HepG2 (cell line): Measurements from ENCODE around the gene ENO1. TPM values are rescaled to one million over a fixed set of nuclear protein-coding genes. Genes with fewer than 3 reads are reported as not detected.

Source experiments
- ESRRA ChIP-seq: sonication (generic); formaldehyde crosslinking; IDR thresholded peaks from 2 replicates; pipeline ENCODE4 v1.5.1; 2020; ENCODE audit warnings: mild to moderate bottlenecking, low read depth, missing genetic modification reagents
- GLI4 ChIP-seq: sonication (generic); formaldehyde crosslinking; IDR thresholded peaks from 2 replicates; pipeline ENCODE4 v1.5.1; 2020; ENCODE audit warnings: missing genetic modification reagents, mild to moderate bottlenecking, moderate library complexity, borderline replicate concordance
- JDP2 ChIP-seq: sonication (generic); formaldehyde crosslinking; IDR thresholded peaks from 2 replicates; pipeline ENCODE4 v1.8.1; 2022; ENCODE audit warnings: missing genetic modification reagents, borderline replicate concordance
- MIXL1 ChIP-seq: IDR thresholded peaks from 2 replicates; pipeline ENCODE4 v1.6.1; 2016
- NR0B2 ChIP-seq: sonication (generic); formaldehyde crosslinking; IDR thresholded peaks from 2 replicates; pipeline ENCODE4 v1.4.0; 2020; ENCODE audit warnings: mild to moderate bottlenecking, missing genetic modification reagents
- NR2F6 ChIP-seq, 2 experiments: IDR thresholded peaks; 2 replicates each; pipeline ENCODE4 v1.6.1; 2016; ENCODE audit warnings: antibody characterized with exemption in 1 of 2, mild to moderate bottlenecking in 1 of 2
- PHF5A ChIP-seq: IDR thresholded peaks from one replicate; pipeline ENCODE4 v1.6.1; 2018; ENCODE audit warnings: low read depth, missing genetic modification reagents; ENCODE audit not compliant: unreplicated experiment
- RAD21 ChIP-seq: fragments of 450-650 bp; formaldehyde crosslinking; IDR thresholded peaks from 2 replicates; pipeline ENCODE4 v1.5.0; 2020; ENCODE audit warnings: mild to moderate bottlenecking
- SSRP1 ChIP-seq: IDR thresholded peaks from 2 replicates; pipeline ENCODE4 v1.6.1; 2016; ENCODE audit warnings: control low read depth
- TSC22D2 ChIP-seq: sonication (generic); formaldehyde crosslinking; IDR thresholded peaks from 2 replicates; pipeline ENCODE4 v1.5.1; 2020; ENCODE audit warnings: missing genetic modification reagents, mild to moderate bottlenecking, borderline replicate concordance
- ZMYM3 ChIP-seq: sonication (generic); formaldehyde crosslinking; IDR thresholded peaks from 2 replicates; pipeline ENCODE4 v1.5.1; 2020; ENCODE audit warnings: mild to moderate bottlenecking, missing genetic modification reagents
- ZNF136 ChIP-seq: sonication (generic); formaldehyde crosslinking; IDR thresholded peaks from 2 replicates; pipeline ENCODE4 v1.8.1; 2022; ENCODE audit warnings: low read depth, mild to moderate bottlenecking, moderate library complexity, missing genetic modification reagents
- ZNF441 ChIP-seq: sonication (generic); formaldehyde crosslinking; IDR thresholded peaks from 2 replicates; pipeline ENCODE4 v1.7.0; 2021; ENCODE audit warnings: missing genetic modification reagents, borderline replicate concordance
- ZNF496 ChIP-seq: sonication (generic); formaldehyde crosslinking; IDR thresholded peaks from 2 replicates; pipeline ENCODE4 v1.8.1; 2023; ENCODE audit warnings: mild to moderate bottlenecking, moderate library complexity, missing genetic modification reagents; ENCODE audit not compliant: insufficient replicate concordance
- ZSCAN21 ChIP-seq: sonication (generic); formaldehyde crosslinking; IDR thresholded peaks from 2 replicates; pipeline ENCODE4 v1.8.0; 2022; ENCODE audit warnings: mild to moderate bottlenecking, missing genetic modification reagents, moderate library complexity, borderline replicate concordance
- polyA plus RNA-seq, 8 experiments: library from polyadenylated mRNA; depleted of rRNA in 3 of 8; stranded (reverse) in 7 of 8; unstranded in 1 of 8; fragments of >200 nt; fragmentation: Illumina TruSeq in 4 of 8; extraction: Trizol in 4 of 8; gene quantifications; 2 replicates each; pipeline versions ENCODE4 v1.2.1 to v1.2.3, GENCODE V29; 2011 to 2016; ENCODE audit warnings: low read depth in 4 of 8, missing spikeins in 1 of 8, mixed read lengths in 1 of 8; ENCODE audit not compliant: insufficient read depth in 1 of 8
- total RNA-seq, 5 experiments: library from RNA; depleted of rRNA; stranded (reverse); fragments of >200 nt; fragmentation: Illumina TruSeq; extraction: Trizol; gene quantifications; 2 replicates each; pipeline ENCODE4 v1.2.3, GENCODE V29; 2016; ENCODE audit warnings: low read depth in 1 of 5
- TF ChIP-seq, protein P1 (sequence below), 2 experiments: fragments of 450-650 bp in 1 of 2; sonication (generic) in 1 of 2; formaldehyde crosslinking in 1 of 2; IDR thresholded peaks; 2 replicates each; pipeline versions ENCODE4 v1.6.1 to v1.8.0; 2016 to 2022; ENCODE audit warnings: antibody characterized with exemption in 1 of 2, mild to moderate bottlenecking in 1 of 2, missing genetic modification reagents in 1 of 2
- TF ChIP-seq, protein P2 (sequence below): conservative IDR thresholded peaks from 2 replicates; pipeline ENCODE4 v1.6.1; 2018; ENCODE audit warnings: missing genetic modification reagents

ENO1 gene
- total and polyA plus RNA-seq, 2 of the 13 experiments (the other 11 are each of a cell fraction or from before 2014, with no cell fraction given): 1,559 to 3,103 TPM

GRCh38 chr1:8874230-8875201 lies 4.0 kb downstream of the ENO1 start (continued):
- TF ChIP-seq SSRP1 (CRISPR knock-in tag) (peak; percentile 65; the same call in 1 of the 2 replicates), ZNF496 (no peak), ZNF136 (CRISPR knock-in tag) (no peak), ZNF441 (CRISPR knock-in tag) (no peak), MIXL1 (CRISPR knock-in tag) (no peak), RAD21 (CRISPR knock-in tag) (no peak), NR2F6 (IDR thresholded peaks at IDR 0.05) (no peak), NR2F6 (CRISPR knock-in tag; IDR thresholded peaks at IDR 0.05) (no peak), ZSCAN21 (CRISPR knock-in tag) (no peak), ESRRA (CRISPR knock-in tag) (no peak), TSC22D2 (CRISPR knock-in tag) (no peak), NR0B2 (CRISPR knock-in tag) (no peak), GLI4 (CRISPR knock-in tag) (no peak), PHF5A (CRISPR knock-in tag) (no peak), JDP2 (CRISPR knock-in tag) (no peak), ZMYM3 (CRISPR knock-in tag) (no peak)
- TF ChIP-seq, protein P1, sequence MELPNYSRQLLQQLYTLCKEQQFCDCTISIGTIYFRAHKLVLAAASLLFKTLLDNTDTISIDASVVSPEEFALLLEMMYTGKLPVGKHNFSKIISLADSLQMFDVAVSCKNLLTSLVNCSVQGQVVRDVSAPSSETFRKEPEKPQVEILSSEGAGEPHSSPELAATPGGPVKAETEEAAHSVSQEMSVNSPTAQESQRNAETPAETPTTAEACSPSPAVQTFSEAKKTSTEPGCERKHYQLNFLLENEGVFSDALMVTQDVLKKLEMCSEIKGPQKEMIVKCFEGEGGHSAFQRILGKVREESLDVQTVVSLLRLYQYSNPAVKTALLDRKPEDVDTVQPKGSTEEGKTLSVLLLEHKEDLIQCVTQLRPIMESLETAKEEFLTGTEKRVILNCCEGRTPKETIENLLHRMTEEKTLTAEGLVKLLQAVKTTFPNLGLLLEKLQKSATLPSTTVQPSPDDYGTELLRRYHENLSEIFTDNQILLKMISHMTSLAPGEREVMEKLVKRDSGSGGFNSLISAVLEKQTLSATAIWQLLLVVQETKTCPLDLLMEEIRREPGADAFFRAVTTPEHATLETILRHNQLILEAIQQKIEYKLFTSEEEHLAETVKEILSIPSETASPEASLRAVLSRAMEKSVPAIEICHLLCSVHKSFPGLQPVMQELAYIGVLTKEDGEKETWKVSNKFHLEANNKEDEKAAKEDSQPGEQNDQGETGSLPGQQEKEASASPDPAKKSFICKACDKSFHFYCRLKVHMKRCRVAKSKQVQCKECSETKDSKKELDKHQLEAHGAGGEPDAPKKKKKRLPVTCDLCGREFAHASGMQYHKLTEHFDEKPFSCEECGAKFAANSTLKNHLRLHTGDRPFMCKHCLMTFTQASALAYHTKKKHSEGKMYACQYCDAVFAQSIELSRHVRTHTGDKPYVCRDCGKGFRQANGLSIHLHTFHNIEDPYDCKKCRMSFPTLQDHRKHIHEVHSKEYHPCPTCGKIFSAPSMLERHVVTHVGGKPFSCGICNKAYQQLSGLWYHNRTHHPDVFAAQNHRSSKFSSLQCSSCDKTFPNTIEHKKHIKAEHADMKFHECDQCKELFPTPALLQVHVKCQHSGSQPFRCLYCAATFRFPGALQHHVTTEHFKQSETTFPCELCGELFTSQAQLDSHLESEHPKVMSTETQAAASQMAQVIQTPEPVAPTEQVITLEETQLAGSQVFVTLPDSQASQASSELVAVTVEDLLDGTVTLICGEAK (IDR thresholded peaks at IDR 0.05): no peak
- TF ChIP-seq, protein P1 (CRISPR knock-in tag; IDR thresholded peaks at IDR 0.05): no peak
- TF ChIP-seq, protein P2, sequence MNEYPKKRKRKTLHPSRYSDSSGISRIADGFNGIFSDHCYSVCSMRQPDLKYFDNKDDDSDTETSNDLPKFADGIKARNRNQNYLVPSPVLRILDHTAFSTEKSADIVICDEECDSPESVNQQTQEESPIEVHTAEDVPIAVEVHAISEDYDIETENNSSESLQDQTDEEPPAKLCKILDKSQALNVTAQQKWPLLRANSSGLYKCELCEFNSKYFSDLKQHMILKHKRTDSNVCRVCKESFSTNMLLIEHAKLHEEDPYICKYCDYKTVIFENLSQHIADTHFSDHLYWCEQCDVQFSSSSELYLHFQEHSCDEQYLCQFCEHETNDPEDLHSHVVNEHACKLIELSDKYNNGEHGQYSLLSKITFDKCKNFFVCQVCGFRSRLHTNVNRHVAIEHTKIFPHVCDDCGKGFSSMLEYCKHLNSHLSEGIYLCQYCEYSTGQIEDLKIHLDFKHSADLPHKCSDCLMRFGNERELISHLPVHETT (CRISPR knock-in tag): no peak
